NB4 (cell line): Measurements from ENCODE around the gene ZC3H14.

Source experiments
- TF ChIP-seq, protein P1 (sequence below): IDR thresholded peaks from 2 replicates; pipeline ENCODE4 v1.6.1; 2011; ENCODE audit warnings: low read depth, low read length
- TF ChIP-seq, protein P2 (sequence below): IDR thresholded peaks from one replicate; pipeline ENCODE4 v1.5.1; 2012; ENCODE audit warnings: low read depth, low read length

DNA sequence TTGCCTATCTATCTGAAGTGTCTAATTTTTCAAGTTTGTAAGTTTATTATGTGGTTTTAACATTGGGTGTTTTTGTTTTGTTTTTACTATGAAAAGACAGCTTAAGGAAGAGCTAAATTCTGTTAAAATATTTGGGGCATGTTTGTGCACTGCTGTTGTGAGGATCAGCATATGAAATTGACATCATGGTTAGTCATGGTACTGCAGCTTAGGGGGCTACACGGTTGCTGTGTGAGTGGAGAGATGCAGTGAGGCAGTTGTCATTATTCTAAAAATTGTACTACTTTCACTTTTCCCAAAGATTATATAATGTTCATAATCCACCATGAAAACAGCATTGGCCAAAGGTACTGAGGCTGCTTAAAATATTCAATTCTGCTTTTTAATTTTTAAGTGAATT, 49.0 kb downstream of the ZC3H14 start:
- TF ChIP-seq, protein P1, sequence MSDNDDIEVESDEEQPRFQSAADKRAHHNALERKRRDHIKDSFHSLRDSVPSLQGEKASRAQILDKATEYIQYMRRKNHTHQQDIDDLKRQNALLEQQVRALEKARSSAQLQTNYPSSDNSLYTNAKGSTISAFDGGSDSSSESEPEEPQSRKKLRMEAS, result no peak
- TF ChIP-seq, protein P2, sequence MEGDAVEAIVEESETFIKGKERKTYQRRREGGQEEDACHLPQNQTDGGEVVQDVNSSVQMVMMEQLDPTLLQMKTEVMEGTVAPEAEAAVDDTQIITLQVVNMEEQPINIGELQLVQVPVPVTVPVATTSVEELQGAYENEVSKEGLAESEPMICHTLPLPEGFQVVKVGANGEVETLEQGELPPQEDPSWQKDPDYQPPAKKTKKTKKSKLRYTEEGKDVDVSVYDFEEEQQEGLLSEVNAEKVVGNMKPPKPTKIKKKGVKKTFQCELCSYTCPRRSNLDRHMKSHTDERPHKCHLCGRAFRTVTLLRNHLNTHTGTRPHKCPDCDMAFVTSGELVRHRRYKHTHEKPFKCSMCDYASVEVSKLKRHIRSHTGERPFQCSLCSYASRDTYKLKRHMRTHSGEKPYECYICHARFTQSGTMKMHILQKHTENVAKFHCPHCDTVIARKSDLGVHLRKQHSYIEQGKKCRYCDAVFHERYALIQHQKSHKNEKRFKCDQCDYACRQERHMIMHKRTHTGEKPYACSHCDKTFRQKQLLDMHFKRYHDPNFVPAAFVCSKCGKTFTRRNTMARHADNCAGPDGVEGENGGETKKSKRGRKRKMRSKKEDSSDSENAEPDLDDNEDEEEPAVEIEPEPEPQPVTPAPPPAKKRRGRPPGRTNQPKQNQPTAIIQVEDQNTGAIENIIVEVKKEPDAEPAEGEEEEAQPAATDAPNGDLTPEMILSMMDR, result no peak
